GM19023 (cell line): ENCODE measurements around the gene NIPA2.

Source experiments
- ATAC-seq: cut with Tn5 transposase; IDR thresholded peaks from one replicate; pipeline ENCODE4 v1.9.1; 2021; ENCODE audit warnings: mild to moderate bottlenecking, moderate library complexity; ENCODE audit not compliant: unreplicated experiment

NIPA2 gene

GRCh38 chr15:22831473-22831872 is 7.0 kb upstream of the NIPA2 start:
- ATAC-seq = no peak

- no peak for ATAC-seq
These were observed 705 bp downstream of the NIPA2 start for GRCh38 chr15:22839046-22839695.

GRCh38 chr15:22844421-22845288 is 6.2 kb downstream of the NIPA2 start:
- ATAC-seq = no peak

- ATAC-seq = no peak
These were observed 6.9 kb downstream of the NIPA2 start for GRCh38 chr15:22845289-22845900.

- ATAC-seq = no peak
These were observed 7.6 kb downstream of the NIPA2 start for GRCh38 chr15:22846073-22846472.

GRCh38 chr15:22850055-22850454 is 11.6 kb downstream of the NIPA2 start:
- no peak for ATAC-seq

GRCh38 chr15:22851513-22851912 is 13.0 kb downstream of the NIPA2 start:
- no peak for ATAC-seq

- ATAC-seq = no peak
These were observed 17.3 kb downstream of the NIPA2 start for GRCh38 chr15:22855791-22856190.

- no peak for ATAC-seq
These were observed 18.2 kb downstream of the NIPA2 start for GRCh38 chr15:22856659-22857058.

- ATAC-seq = no peak
These were observed 22.7 kb downstream of the NIPA2 start for GRCh38 chr15:22861161-22861560.

- ATAC-seq = no peak
These were observed 24.9 kb downstream of the NIPA2 start for GRCh38 chr15:22863356-22863755.

GRCh38 chr15:22866079-22866478 is 27.6 kb downstream of the NIPA2 start:
- no peak for ATAC-seq

GRCh38 chr15:22867886-22868285 is 29.4 kb downstream of the NIPA2 start:
- ATAC-seq = no peak

- no peak for ATAC-seq
These were observed 30.0 kb downstream of the NIPA2 start for GRCh38 chr15:22868495-22868894.

GRCh38 chr15:22868928-22869327 is 30.5 kb downstream of the NIPA2 start:
- no peak for ATAC-seq

- no peak for ATAC-seq
These were observed 31.4 kb downstream of the NIPA2 start for GRCh38 chr15:22869856-22870255.

GRCh38 chr15:22870865-22871264 is 32.4 kb downstream of the NIPA2 start:
- ATAC-seq = no peak

GRCh38 chr15:22871481-22872086 is 33.1 kb downstream of the NIPA2 start:
- no peak for ATAC-seq

- no peak for ATAC-seq
These were observed 34.7 kb downstream of the NIPA2 start for GRCh38 chr15:22872936-22873701.

GRCh38 chr15:22873841-22874240 is 35.4 kb downstream of the NIPA2 start:
- no peak for ATAC-seq

GRCh38 chr15:22874256-22874655 is 35.8 kb downstream of the NIPA2 start:
- ATAC-seq = no peak
